Measurements from ENCODE around the gene AOC2. TPM values are rescaled to one million over a fixed set of nuclear protein-coding genes. Genes with fewer than 3 reads are reported as not detected.
"Not testable (repeated sequence)": the region's sequence is repeated elsewhere in the genome, so short reads cannot be mapped to it uniquely, and the experiment has no call there.

The AOC2 gene
- polyA plus RNA-seq, 1 donor, result 1.5 TPM

DNA sequence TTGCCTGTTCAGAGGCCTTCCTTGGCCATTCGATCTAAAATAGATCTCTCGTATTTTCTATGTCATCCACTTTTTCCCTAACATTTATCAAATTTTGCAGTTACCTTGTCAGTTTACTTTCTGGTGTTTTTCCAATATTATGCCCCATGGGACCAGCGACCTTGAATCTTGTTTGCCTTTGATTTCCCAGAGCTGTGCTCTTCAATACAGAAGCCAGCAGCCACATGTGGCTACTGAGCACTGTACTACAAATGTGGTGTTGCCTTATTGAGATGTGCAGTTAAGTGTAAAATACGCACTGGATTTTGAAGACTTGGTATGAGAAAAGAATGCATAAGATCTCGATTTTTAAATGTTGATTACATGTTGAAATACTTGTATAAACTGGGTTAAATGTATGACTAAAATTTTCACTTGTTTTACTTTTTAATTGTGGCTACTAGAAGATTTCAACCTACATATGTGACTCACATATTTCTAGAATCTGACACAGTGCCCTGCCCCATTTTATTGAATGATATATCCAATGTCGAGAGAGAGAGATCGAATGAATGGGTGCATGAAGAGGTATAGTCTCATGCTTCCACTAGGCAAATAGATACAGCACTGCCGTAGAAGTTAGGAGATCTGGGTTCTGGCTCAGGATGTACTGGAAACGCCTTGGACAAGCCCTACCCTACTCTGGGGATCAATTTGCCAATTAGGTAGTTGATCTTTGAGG, 12.0 kb upstream of the AOC2 start:
- no peak for DNase-seq

- DNase-seq, result peak; percentile 88
These were observed 11.2 kb upstream of the AOC2 start, which contains the start of gene PSME3 for GRCh38 chr17:42832934-42833766. Gene PSME3 (plus strand): TSS chr17:42833397. CDS start chr17:42833632, 235 bp downstream.

DNA sequence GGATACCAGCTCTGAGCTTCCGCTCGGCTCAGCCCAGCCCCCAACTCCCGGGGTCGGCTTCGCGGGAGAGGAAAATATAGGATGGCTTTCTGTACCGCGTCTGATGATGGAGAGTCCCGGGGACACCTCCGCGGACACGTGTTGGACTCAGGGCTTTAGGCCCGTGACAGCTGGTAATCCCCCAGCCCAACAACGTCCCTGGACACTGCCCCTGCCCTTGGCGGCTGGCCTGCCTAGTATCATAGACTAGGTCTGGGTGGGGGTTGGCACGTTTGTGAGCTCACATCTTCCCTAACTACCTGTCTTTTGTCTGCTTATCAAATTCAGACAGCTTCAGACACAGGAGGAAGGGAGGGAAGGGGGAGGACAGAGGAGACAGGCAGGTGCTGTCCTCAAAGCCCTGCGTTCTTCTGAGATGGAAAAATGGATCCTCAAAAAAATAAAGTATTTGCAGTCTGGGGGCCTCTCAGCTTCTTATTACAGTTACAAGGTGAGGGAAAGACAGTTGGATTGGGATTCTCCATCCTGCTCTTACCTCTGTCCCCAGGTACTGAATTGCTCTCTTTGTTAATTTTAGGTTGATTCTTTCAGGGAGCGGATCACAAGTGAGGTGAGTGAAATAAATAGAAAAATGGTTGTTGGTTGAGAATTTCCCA, 10.5 kb upstream of the AOC2 start:
- no peak for DNase-seq

GRCh38 chr17:42835732-42836131, 8.6 kb upstream of the AOC2 start:
- no peak for DNase-seq

DNA sequence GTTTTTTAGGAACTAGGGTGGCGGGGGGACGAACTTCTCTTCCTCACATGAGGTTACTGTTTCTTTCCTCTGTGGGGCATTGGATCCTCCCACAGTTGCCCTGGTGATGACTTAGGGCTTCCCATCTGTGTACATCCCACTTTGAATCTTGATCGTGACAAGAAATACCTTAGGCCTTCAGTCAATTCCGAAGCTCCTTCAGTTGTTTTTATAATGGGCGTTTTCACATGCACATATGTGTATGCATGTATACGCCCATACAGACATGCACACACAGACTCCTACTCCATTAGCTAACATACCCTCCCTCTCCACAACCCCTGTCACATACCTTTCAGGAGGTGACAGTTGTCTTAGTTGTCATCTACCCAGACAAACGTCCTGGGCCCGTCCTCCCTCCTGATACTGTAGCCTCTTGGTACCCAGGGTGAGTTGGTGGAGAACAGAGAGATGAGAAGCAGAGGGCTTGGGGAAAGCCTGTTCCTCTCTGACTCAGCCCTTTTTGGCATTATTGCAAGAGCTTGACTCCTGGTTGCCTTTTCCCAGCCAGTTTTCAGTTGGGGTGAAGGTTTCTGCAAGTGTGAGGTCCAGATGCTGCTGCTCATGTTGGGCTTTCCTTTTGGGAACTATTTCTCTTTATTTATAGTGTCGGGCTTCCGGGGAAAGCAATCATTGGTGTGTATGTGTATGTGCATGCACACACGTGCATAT, 2.2 kb upstream of the AOC2 start:
- DNase-seq, result no peak

DNA sequence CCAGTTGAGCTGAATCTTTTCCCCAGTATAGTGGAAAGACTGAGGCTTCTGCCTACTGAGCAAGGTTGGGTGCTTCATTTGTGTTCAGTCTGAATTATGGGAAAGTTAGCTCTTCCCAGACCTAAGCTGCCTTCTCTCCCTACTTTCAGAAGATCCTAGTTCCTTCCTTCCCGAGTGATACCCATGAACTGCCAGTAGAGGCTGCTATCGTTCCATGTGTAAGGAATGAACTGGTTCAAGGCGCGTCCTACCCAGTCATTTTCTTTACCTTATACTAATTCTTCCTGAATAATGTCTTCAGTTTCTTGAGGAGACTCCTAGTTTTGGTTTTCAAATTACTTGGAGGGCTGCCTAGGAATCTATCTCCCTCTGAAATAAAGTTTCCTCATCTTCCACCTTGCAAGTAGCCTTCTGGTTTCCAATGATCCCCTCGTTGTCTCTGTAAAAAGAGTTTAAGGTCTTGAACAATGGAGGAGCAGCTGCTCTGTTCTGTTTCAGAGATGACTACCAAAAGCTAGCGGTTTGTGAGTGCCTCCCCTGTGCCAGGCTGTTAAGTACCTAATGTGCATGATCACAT, 934 bp upstream of the AOC2 start:
- DNase-seq, result peak; percentile 72

- DNase-seq, result no peak
These were observed 578 bp downstream of the AOC2 start for GRCh38 chr17:42844761-42845555.

GRCh38 chr17:42845556-42845917, 1.2 kb downstream of the AOC2 start:
- no peak for DNase-seq

DNA sequence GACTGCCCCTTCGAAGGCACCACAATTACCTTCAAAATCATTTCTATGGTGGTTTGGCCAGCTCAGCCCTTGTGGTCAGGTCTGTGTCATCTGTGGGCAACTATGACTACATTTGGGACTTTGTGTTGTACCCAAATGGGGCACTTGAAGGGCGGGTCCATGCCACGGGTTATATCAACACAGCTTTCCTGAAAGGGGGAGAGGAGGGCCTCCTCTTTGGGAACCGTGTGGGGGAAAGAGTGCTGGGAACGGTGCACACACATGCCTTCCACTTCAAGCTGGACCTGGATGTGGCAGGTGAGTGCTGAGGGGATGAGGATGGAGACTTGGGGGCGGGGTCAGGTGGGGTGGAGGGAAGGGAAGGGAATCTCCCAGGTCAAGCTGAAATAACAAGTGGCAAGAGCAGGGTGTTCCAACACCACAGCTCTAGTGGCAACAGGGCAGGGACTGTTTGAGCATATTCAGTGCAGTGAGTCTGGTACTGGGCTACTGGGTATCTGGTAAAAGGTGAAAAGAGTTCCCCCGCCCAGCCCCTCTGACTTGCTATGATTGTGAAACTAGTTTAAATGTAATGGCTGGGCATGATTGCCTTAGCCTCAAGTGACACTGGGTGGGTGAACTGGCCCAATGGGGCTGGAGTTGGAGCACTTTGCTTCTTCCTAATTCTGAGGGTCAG, 1.7 kb downstream of the AOC2 start:
- no peak for DNase-seq

DNA sequence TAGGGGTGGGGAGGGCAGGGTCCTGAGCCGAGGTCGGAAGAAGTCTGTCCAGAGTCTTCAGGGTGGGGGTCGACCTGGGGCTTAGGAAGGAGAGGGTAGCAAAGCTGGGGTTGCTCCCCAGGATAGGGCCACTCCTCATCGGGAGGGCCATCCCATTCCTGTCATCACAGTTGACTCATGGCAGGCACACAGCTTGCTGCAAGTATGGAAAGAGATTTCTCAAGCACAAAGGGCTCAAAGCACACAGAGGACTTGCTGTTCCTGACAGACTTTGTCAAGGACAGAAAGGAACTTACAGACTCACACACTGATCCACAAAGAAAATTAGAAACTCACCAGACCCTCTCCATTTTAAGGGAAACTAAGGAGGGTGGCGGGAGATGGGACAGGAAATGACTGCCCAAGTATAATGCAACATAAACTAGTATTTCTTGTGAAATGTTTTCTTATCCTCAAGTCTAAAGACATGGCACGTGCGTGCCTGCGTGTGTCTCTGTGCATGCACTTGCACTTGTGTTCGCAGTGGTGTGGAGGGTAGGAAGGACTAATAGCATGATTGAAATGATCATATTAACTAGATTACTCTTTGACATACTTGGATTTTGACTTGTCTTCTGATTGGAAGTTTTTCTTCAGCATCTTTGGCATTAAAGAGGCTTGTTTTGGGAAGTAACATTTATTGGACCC, 2.4 kb downstream of the AOC2 start:
- DNase-seq, result no peak

- DNase-seq, result no peak
These were observed 3.7 kb downstream of the AOC2 start for GRCh38 chr17:42848093-42848492.

- no peak for DNase-seq
These were observed 4.7 kb downstream of the AOC2 start for GRCh38 chr17:42849031-42849430.

- no peak for DNase-seq
These were observed 5.2 kb downstream of the AOC2 start for GRCh38 chr17:42849451-42850181.

GRCh38 chr17:42850954-42851353, 6.6 kb downstream of the AOC2 start, which contains the start of gene AOC3:
Gene AOC3 (plus strand): TSS chr17:42851199. CDS start chr17:42851344, 145 bp downstream.
- no peak for DNase-seq

DNA sequence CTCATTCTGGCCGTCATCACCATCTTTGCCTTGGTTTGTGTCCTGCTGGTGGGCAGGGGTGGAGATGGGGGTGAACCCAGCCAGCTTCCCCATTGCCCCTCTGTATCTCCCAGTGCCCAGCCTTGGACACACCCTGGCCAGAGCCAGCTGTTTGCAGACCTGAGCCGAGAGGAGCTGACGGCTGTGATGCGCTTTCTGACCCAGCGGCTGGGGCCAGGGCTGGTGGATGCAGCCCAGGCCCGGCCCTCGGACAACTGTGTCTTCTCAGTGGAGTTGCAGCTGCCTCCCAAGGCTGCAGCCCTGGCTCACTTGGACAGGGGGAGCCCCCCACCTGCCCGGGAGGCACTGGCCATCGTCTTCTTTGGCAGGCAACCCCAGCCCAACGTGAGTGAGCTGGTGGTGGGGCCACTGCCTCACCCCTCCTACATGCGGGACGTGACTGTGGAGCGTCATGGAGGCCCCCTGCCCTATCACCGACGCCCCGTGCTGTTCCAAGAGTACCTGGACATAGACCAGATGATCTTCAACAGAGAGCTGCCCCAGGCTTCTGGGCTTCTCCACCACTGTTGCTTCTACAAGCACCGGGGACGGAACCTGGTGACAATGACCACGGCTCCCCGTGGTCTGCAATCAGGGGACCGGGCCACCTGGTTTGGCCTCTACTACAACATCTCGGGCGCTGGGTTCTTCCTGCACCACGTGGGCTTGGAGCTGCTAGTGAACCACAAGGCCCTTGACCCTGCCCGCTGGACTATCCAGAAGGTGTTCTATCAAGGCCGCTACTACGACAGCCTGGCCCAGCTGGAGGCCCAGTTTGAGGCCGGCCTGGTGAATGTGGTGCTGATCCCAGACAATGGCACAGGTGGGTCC, 7.2 kb downstream of the AOC2 start:
- not testable (repeated sequence) for DNase-seq

GRCh38 chr17:42852351-42852750, 8.0 kb downstream of the AOC2 start:
- no peak for DNase-seq

DNA sequence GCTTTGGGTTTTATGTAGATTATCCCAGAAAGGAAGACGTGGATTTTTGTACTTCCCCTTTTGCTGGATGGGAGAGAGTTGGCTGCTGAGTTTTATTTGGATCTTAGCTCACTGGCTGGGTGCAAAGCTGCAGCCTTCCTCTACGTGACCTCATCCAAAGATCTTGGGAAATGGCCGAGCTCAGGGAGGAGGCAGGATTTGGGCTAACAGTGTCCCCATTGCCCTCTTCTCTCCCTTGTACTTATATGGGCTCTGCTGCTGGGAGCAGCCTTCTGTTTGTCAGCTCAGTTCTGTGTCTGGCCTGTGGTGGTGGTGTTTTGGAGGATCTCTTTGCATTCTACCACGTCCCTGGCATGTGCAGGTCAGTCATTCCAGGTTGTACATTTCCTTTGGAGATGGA, 8.6 kb downstream of the AOC2 start:
- no peak for DNase-seq

- DNase-seq, result no peak
These were observed 9.2 kb downstream of the AOC2 start for GRCh38 chr17:42853597-42853967.

All from left kidney (tissue), 2 donors.